SK-N-SH treated with all-trans-retinoic acid at 6 μM for 48 hours (cell line): ENCODE results near the gene EIF2B4.

Experiments used
- ATAC-seq: fragments of 200-7000 bp; cut with Tn5 transposase; 3 replicates; pipeline ENCODE4 v1.9.1; 2020; ENCODE audit warnings: mild to moderate bottlenecking, moderate library complexity
- ARNTL ChIP-seq: fragments of 450-650 bp; formaldehyde crosslinking; IDR thresholded peaks from 2 replicates; pipeline ENCODE4 v1.5.0; 2020; ENCODE audit warnings: low read depth, mild to moderate bottlenecking, moderate library complexity, borderline replicate concordance
- BACH2 ChIP-seq: fragments of 250-450 bp; sonication (Bioruptor Pico); IDR thresholded peaks from 2 replicates; pipeline ENCODE4 v1.9.0; 2021; ENCODE audit warnings: mild to moderate bottlenecking, borderline replicate concordance
- CREB5 ChIP-seq: fragments of 250-450 bp; sonication (Bioruptor Pico); IDR thresholded peaks from 2 replicates; pipeline ENCODE4 v1.5.1; 2020; ENCODE audit warnings: low read depth, mild to moderate bottlenecking, moderate library complexity
- CSDC2 ChIP-seq: fragments of 250-450 bp; sonication (Bioruptor Pico); IDR thresholded peaks from 2 replicates; pipeline ENCODE4 v1.5.0; 2020; ENCODE audit warnings: mild to moderate bottlenecking, moderate library complexity
- CSRNP3 ChIP-seq: fragments of 250-450 bp; sonication (Bioruptor Pico); IDR thresholded peaks from 2 replicates; pipeline ENCODE4 v1.5.1; 2021; ENCODE audit warnings: mild to moderate bottlenecking, moderate library complexity
- ESRRG ChIP-seq: fragments of 250-450 bp; sonication (Bioruptor Pico); IDR thresholded peaks from 2 replicates; pipeline ENCODE4 v1.6.1; 2021; ENCODE audit warnings: mild to moderate bottlenecking
- ISL1 ChIP-seq: fragments of 250-450 bp; sonication (Bioruptor Pico); IDR thresholded peaks from 2 replicates; pipeline ENCODE4 v2.1.2; 2022; ENCODE audit warnings: mild to moderate bottlenecking, moderate library complexity
- PATZ1 ChIP-seq: fragments of 250-450 bp; sonication (Bioruptor Pico); IDR thresholded peaks from 2 replicates; pipeline ENCODE4 v1.8.0; 2020; ENCODE audit warnings: mild to moderate bottlenecking, moderate library complexity, borderline replicate concordance
- PPARA ChIP-seq: fragments of 250-450 bp; sonication (Bioruptor Pico); IDR thresholded peaks from 2 replicates; pipeline ENCODE4 v1.5.0; 2020; ENCODE audit warnings: mild to moderate bottlenecking, borderline replicate concordance
- RARB ChIP-seq: fragments of 250-450 bp; sonication (Bioruptor Pico); IDR thresholded peaks from 2 replicates; pipeline ENCODE4 v1.8.0; 2021; ENCODE audit warnings: mild to moderate bottlenecking, moderate library complexity
- SNAI2 ChIP-seq: fragments of 250-450 bp; sonication (Bioruptor Pico); IDR thresholded peaks from 2 replicates; pipeline ENCODE4 v1.5.0; 2020; ENCODE audit warnings: mild to moderate bottlenecking, moderate library complexity
- TCF4 ChIP-seq: fragments of 250-450 bp; sonication (Bioruptor Pico); IDR thresholded peaks from 2 replicates; pipeline ENCODE4 v1.8.0; 2021; ENCODE audit warnings: mild to moderate bottlenecking, moderate library complexity, borderline replicate concordance
- TOX ChIP-seq: fragments of 250-450 bp; sonication (Bioruptor Pico); IDR thresholded peaks from 2 replicates; pipeline ENCODE4 v1.8.0; 2021; ENCODE audit warnings: mild to moderate bottlenecking, moderate library complexity, borderline replicate concordance
- TSHZ2 ChIP-seq: fragments of 250-450 bp; sonication (Bioruptor Pico); IDR thresholded peaks from 2 replicates; pipeline ENCODE4 v1.5.0; 2020; ENCODE audit warnings: mild to moderate bottlenecking, moderate library complexity
- ZC3H10 ChIP-seq: fragments of 250-450 bp; sonication (Bioruptor Pico); IDR thresholded peaks from 2 replicates; pipeline ENCODE4 v1.5.1; 2021; ENCODE audit warnings: mild to moderate bottlenecking, moderate library complexity
- ZFP3 ChIP-seq: fragments of 250-450 bp; sonication (Bioruptor Pico); IDR thresholded peaks from 2 replicates; pipeline ENCODE4 v1.5.0; 2020; ENCODE audit warnings: mild to moderate bottlenecking, moderate library complexity
- ZFP30 ChIP-seq: fragments of 450-650 bp; formaldehyde crosslinking; IDR thresholded peaks from 2 replicates; pipeline ENCODE4 v1.5.0; 2022; ENCODE audit warnings: mild to moderate bottlenecking, moderate library complexity
- ZNF565 ChIP-seq: fragments of 450-650 bp; formaldehyde crosslinking; conservative IDR thresholded peaks from 2 replicates; pipeline ENCODE4 v1.5.0; 2020; ENCODE audit warnings: low read depth, mild to moderate bottlenecking, moderate library complexity
- ZNF70 ChIP-seq: fragments of 450-650 bp; formaldehyde crosslinking; IDR thresholded peaks from 2 replicates; pipeline ENCODE4 v1.5.0; 2020; ENCODE audit warnings: mild to moderate bottlenecking, moderate library complexity

The EIF2B4 gene

GRCh38 chr2:27336173-27336572 is 34.0 kb downstream of the EIF2B4 start:
- ATAC-seq: no peak
- TF ChIP-seq PPARA: no peak
- no peak for TF ChIP-seq ESRRG (CRISPR knock-in tag)
- no peak for TF ChIP-seq CREB5 (CRISPR knock-in tag)
- no peak for TF ChIP-seq ZFP3 (CRISPR knock-in tag)
- no peak for TF ChIP-seq ZC3H10 (CRISPR knock-in tag)
- TF ChIP-seq ZFP30: no peak
- no peak for TF ChIP-seq TSHZ2 (CRISPR knock-in tag)
- TF ChIP-seq ARNTL (CRISPR knock-in tag): no peak
- no peak for TF ChIP-seq SNAI2
- TF ChIP-seq BACH2: no peak
- no peak for TF ChIP-seq RARB (CRISPR knock-in tag)

- ATAC-seq: no peak
- TF ChIP-seq BACH2 (no peak), ZC3H10 (CRISPR knock-in tag) (no peak), ESRRG (CRISPR knock-in tag) (no peak), ZNF565 (no peak), SNAI2 (no peak)
Observed at GRCh38 chr2:27335311-27335710, 34.8 kb downstream of the EIF2B4 start.

- no peak for TF ChIP-seq PPARA
- no peak for ATAC-seq
Observed at GRCh38 chr2:27324720-27325119, 45.4 kb downstream of the EIF2B4 start.

- TF ChIP-seq SNAI2 (0 out of 2 replicates have a peak, but pooled peaks have one; percentile 15), ZNF70 (CRISPR knock-in tag) (0 out of 2 replicates have a peak, but pooled peaks have one; percentile 2), ARNTL (CRISPR knock-in tag) (no peak)
- ATAC-seq: peak; percentile 1
Observed at GRCh38 chr2:27323596-27324285, 46.4 kb downstream of the EIF2B4 start.

GRCh38 chr2:27322766-27323595 is 47.2 kb downstream of the EIF2B4 start, which contains the start of gene MPV17:
Gene MPV17, minus strand, starts transcription at chr2:27323097. Its CDS starts 580 bp downstream, at chr2:27322517.
- ATAC-seq: peak; percentile 87
- TF ChIP-seq CSDC2 (CRISPR knock-in tag) (no peak), ISL1 (CRISPR knock-in tag) (no peak), CREB5 (CRISPR knock-in tag) (no peak; the same call in 1 of the 2 replicates), SNAI2 (peak; percentile 84; the same call in 1 of the 2 replicates), RARB (CRISPR knock-in tag) (no peak; the same call in 1 of the 2 replicates), BACH2 (no peak), TOX (CRISPR knock-in tag) (peak; percentile 19; the same call in 1 of the 2 replicates), PPARA (no peak), CSRNP3 (peak; percentile 7; the same call in 1 of the 2 replicates), ARNTL (CRISPR knock-in tag) (no peak), TSHZ2 (CRISPR knock-in tag) (peak; percentile 23; the same call in 1 of the 2 replicates), TCF4 (CRISPR knock-in tag) (no peak), PATZ1 (CRISPR knock-in tag) (no peak), ZNF565 (peak; percentile 14; the same call in 1 of the 2 replicates), ZNF70 (CRISPR knock-in tag) (peak; percentile 10; the same call in 1 of the 2 replicates), ESRRG (CRISPR knock-in tag) (peak; percentile 9; the same call in 1 of the 2 replicates)
